Mesenchymal stem cell (in vitro differentiated cells and primary cell): ENCODE measurements around the gene GRM5.
"Not testable (repeated sequence)": the region's sequence is repeated elsewhere in the genome, so short reads cannot be mapped to it uniquely, and the experiment has no call there.

Experiments used
- DNase-seq: peaks from one replicate; pipeline ENCODE4 v3.0.0-alpha.2; 2013
- H2AFZ ChIP-seq: one replicate; pipeline ENCODE4 v1.6.1; 2013; ENCODE audit warnings: low read depth, mild to moderate bottlenecking, control low read depth, inconsistent platforms, low read length, moderate library complexity
- H2AK5ac ChIP-seq: 2 replicates; pipeline ENCODE4 v1.6.1; 2013; ENCODE audit warnings: low read length, moderate library complexity, mild to moderate bottlenecking, inconsistent platforms; ENCODE audit not compliant: severe bottlenecking
- H2BK120ac ChIP-seq: one replicate; pipeline ENCODE4 v1.6.1; 2013; ENCODE audit warnings: low read depth, mild to moderate bottlenecking, inconsistent platforms, low read length, moderate library complexity
- H2BK12ac ChIP-seq, 2 experiments: one replicate each; pipeline ENCODE4 v1.6.1; 2013; ENCODE audit warnings: inconsistent platforms in 2 of 2, low read length in 2 of 2, mild to moderate bottlenecking in 2 of 2, moderate library complexity in 2 of 2, control low read depth in 1 of 2
- H2BK15ac ChIP-seq: one replicate; pipeline ENCODE4 v1.6.1; 2013; ENCODE audit warnings: mild to moderate bottlenecking, low read depth, inconsistent platforms; ENCODE audit not compliant: poor library complexity, severe bottlenecking
- H2BK5ac ChIP-seq: 2 replicates; pipeline ENCODE4 v1.6.1; 2013; ENCODE audit warnings: low read depth, mild to moderate bottlenecking, low read length, control low read depth, inconsistent platforms; ENCODE audit not compliant: poor library complexity, severe bottlenecking
- H3K14ac ChIP-seq, 2 experiments: one replicate each; pipeline ENCODE4 v1.6.1; 2013; ENCODE audit warnings: inconsistent platforms in 2 of 2, low read length in 2 of 2, control low read depth in 1 of 2, mild to moderate bottlenecking in 1 of 2, moderate library complexity in 1 of 2
- H3K18ac ChIP-seq, 2 experiments: one replicate each; pipeline ENCODE4 v1.6.1; 2013; ENCODE audit warnings: inconsistent platforms in 2 of 2, low read length in 2 of 2, control low read depth in 1 of 2, low read depth in 1 of 2, mild to moderate bottlenecking in 1 of 2
- H3K23ac ChIP-seq, 2 experiments: one replicate each; pipeline ENCODE4 v1.6.1; 2013; ENCODE audit warnings: inconsistent platforms in 2 of 2, low read length in 2 of 2, mild to moderate bottlenecking in 2 of 2, moderate library complexity in 2 of 2, control low read depth in 1 of 2
- H3K27ac ChIP-seq: 2 replicates; pipeline ENCODE4 v1.5.1; 2013; ENCODE audit warnings: mild to moderate bottlenecking, moderate library complexity, low read length, control low read depth, inconsistent platforms; ENCODE audit not compliant: poor library complexity, severe bottlenecking
- H3K27me3 ChIP-seq, 2 experiments: 2 replicates each; pipeline versions ENCODE4 v1.6.1 to v1.7.0; 2013; ENCODE audit warnings: low read length in 2 of 2, mild to moderate bottlenecking in 2 of 2, moderate library complexity in 2 of 2, control low read depth in 1 of 2, inconsistent platforms in 1 of 2; ENCODE audit not compliant: control insufficient read depth in 1 of 2, insufficient read depth in 1 of 2
- H3K36me3 ChIP-seq, 2 experiments: 2 replicates each; pipeline versions ENCODE4 v1.6.1 to v1.7.0; 2013; ENCODE audit warnings: low read length in 2 of 2, control low read depth in 1 of 2, inconsistent platforms in 1 of 2, low read depth in 1 of 2, mild to moderate bottlenecking in 1 of 2; ENCODE audit not compliant: insufficient read depth in 2 of 2, control insufficient read depth in 1 of 2
- H3K4ac ChIP-seq, 2 experiments: one replicate each; pipeline ENCODE4 v1.6.1; 2013; ENCODE audit warnings: inconsistent platforms in 2 of 2, low read length in 2 of 2, mild to moderate bottlenecking in 2 of 2, moderate library complexity in 2 of 2, control low read depth in 1 of 2, low read depth in 1 of 2
- H3K4me1 ChIP-seq: 2 replicates; pipeline ENCODE4 v1.6.1; 2013; ENCODE audit warnings: low read depth, low read length, control low read depth; ENCODE audit not compliant: control insufficient read depth, insufficient read depth
- H3K4me2 ChIP-seq: 2 replicates; pipeline ENCODE4 v1.6.1; 2013; ENCODE audit warnings: low read length, mild to moderate bottlenecking, inconsistent platforms; ENCODE audit not compliant: poor library complexity, severe bottlenecking
- H3K4me3 ChIP-seq, 2 experiments: 2 replicates each; pipeline versions ENCODE4 v1.5.1 to v1.7.0; 2013; ENCODE audit warnings: low read length in 2 of 2, mild to moderate bottlenecking in 2 of 2, control low read depth in 1 of 2, low read depth in 1 of 2; ENCODE audit not compliant: insufficient read depth in 1 of 2
- H3K79me1 ChIP-seq: replicated peaks from 2 replicates; pipeline ENCODE4 v1.6.1; 2013; ENCODE audit warnings: mild to moderate bottlenecking, control low read depth, low read length, inconsistent platforms; ENCODE audit not compliant: poor library complexity, severe bottlenecking
- H3K9ac ChIP-seq: 2 replicates; pipeline ENCODE4 v1.7.0; 2013; ENCODE audit warnings: mild to moderate bottlenecking, low read length, moderate library complexity
- H3K9me3 ChIP-seq: 2 replicates; pipeline ENCODE4 v1.7.0; 2013; ENCODE audit warnings: mild to moderate bottlenecking, low read length; ENCODE audit not compliant: control insufficient read depth
- H4K8ac ChIP-seq: one replicate; pipeline ENCODE4 v1.6.1; 2013; ENCODE audit warnings: inconsistent platforms, mild to moderate bottlenecking, low read length, moderate library complexity
- H4K91ac ChIP-seq: one replicate; pipeline ENCODE4 v1.6.1; 2013; ENCODE audit warnings: mild to moderate bottlenecking, low read length, inconsistent platforms
- WGBS: methylation state at CpG from one replicate; pipeline ENCODE4 v1.1.7; 2013; ENCODE audit warnings: mixed read lengths; 5-methylcytosine and 5-hydroxymethylcytosine counted together

The GRM5 gene

GRCh38 chr11:89047159-89047558 lies 18.6 kb downstream of the GRM5 start:
- not testable (repeated sequence) for H3K79me1 ChIP-seq, DNase-seq, H3K4me3 ChIP-seq, H3K4me1 ChIP-seq, H3K4ac ChIP-seq, H3K18ac ChIP-seq, H2BK120ac ChIP-seq, H3K9me3 ChIP-seq, H2BK15ac ChIP-seq, H3K23ac ChIP-seq, H3K4me2 ChIP-seq, H4K8ac ChIP-seq, H3K27me3 ChIP-seq, H2AK5ac ChIP-seq, H2BK5ac ChIP-seq, H3K9ac ChIP-seq, H4K91ac ChIP-seq, H3K14ac ChIP-seq, H3K36me3 ChIP-seq, H3K27ac ChIP-seq, H2BK12ac ChIP-seq, H2AFZ ChIP-seq
- WGBS = 98% methylated on average over 3 of the region's 4 CpGs

DNA sequence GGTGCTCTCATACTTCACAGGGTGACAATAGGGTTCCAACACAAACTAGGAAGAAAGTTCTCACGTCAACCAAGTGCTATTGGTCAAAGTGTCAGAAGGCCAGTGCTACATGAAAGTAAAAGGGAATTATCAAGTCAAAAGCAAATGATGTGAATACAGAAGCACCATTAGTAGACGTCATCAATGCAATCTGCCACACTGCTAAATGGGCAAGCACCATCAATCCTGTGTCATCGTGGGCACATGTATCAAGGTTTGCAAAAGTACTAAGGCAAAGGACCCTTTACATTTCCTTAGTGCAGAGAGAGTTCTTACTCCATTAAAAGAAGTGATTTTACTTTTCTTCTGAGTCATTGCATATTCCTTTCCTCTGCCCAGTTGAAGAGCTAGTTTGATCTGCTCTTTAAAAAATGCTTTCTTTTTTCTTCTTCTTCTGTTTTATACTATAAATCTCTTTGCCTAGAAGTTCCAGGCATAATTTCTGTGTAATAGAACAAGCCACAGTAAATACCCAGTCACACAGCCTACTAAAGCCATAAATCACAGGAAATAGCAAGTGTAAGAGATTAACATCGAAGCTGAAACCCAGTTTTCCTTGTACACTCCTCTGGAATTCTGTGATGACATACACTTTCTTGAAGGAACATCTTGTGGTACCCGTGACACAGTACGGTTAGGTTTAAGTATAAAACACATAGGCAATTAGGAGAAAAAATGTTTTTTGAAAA lies 21.8 kb downstream of the GRM5 start:
- H3K4me3 ChIP-seq, H2AFZ ChIP-seq, H3K36me3 ChIP-seq, H3K4ac ChIP-seq, H4K8ac ChIP-seq, H3K27me3 ChIP-seq, H3K4me1 ChIP-seq, H3K9ac ChIP-seq, DNase-seq, H3K14ac ChIP-seq, H2BK5ac ChIP-seq, H2BK120ac ChIP-seq, H2AK5ac ChIP-seq, H2BK12ac ChIP-seq, H3K79me1 ChIP-seq, H3K4me2 ChIP-seq, H3K18ac ChIP-seq, H2BK15ac ChIP-seq, H3K9me3 ChIP-seq, H3K23ac ChIP-seq, H4K91ac ChIP-seq, H3K27ac ChIP-seq: not testable (repeated sequence)
- 65% methylated on average over 3 of the region's 6 CpGs for WGBS

- not testable (repeated sequence) for H3K23ac ChIP-seq, H3K27me3 ChIP-seq, H2BK120ac ChIP-seq, H2AK5ac ChIP-seq, H3K4ac ChIP-seq, H3K27ac ChIP-seq, H3K79me1 ChIP-seq, H2BK5ac ChIP-seq, H4K8ac ChIP-seq, H2AFZ ChIP-seq, H3K9ac ChIP-seq, H2BK15ac ChIP-seq, H3K14ac ChIP-seq, H3K4me3 ChIP-seq, H3K9me3 ChIP-seq, H3K18ac ChIP-seq, H3K4me1 ChIP-seq, H3K36me3 ChIP-seq, DNase-seq, H3K4me2 ChIP-seq, H4K91ac ChIP-seq, H2BK12ac ChIP-seq
- WGBS = no CpG with 5 or more reads among the region's 2 CpGs
Measured at GRCh38 chr11:89029671-89030070, 36.1 kb downstream of the GRM5 start.

GRCh38 chr11:89021339-89021738 lies 44.4 kb downstream of the GRM5 start:
- H2AFZ ChIP-seq = no peak overlapping the region
- no peak overlapping the region for H2BK12ac ChIP-seq
- H2BK120ac ChIP-seq = no peak overlapping the region
- H3K14ac ChIP-seq = no peak overlapping the region
- no peak overlapping the region for H2BK15ac ChIP-seq
- H3K36me3 ChIP-seq = no peaks in the 10 kb centered on the region
- WGBS = 36% methylated on average over 1 of the region's 2 CpGs
- H4K8ac ChIP-seq = no peak overlapping the region
- H2AK5ac ChIP-seq = no peak overlapping the region
- H3K79me1 ChIP-seq = no peaks in the 10 kb centered on the region
- DNase-seq = no peak
- H3K23ac ChIP-seq = no peak overlapping the region
- H3K4me3 ChIP-seq = no peak overlapping the region
- H3K27ac ChIP-seq = no peak overlapping the region
- no peak overlapping the region for H4K91ac ChIP-seq
- H3K9me3 ChIP-seq = no peaks in the 10 kb centered on the region
- no peaks in the 10 kb centered on the region for H3K27me3 ChIP-seq
- no peak overlapping the region for H3K9ac ChIP-seq
- no peaks in the 10 kb centered on the region for H3K4me1 ChIP-seq
- H3K4ac ChIP-seq = no peak overlapping the region
- no peak overlapping the region for H3K4me2 ChIP-seq
- H3K18ac ChIP-seq = no peak overlapping the region
- H2BK5ac ChIP-seq = no peak overlapping the region
